HPDE6-E6E7 (cell line): Measurements from ENCODE around the gene CORIN.
A peak's percentile ranks its signal among the peaks of the same experiment; 100 is the strongest.

Experiments
- DNase-seq: peaks from one replicate; pipeline ENCODE4 v3.0.0; 2011; ENCODE audit warnings: missing footprints; ENCODE audit errors: extremely low spot score

The CORIN gene

DNA sequence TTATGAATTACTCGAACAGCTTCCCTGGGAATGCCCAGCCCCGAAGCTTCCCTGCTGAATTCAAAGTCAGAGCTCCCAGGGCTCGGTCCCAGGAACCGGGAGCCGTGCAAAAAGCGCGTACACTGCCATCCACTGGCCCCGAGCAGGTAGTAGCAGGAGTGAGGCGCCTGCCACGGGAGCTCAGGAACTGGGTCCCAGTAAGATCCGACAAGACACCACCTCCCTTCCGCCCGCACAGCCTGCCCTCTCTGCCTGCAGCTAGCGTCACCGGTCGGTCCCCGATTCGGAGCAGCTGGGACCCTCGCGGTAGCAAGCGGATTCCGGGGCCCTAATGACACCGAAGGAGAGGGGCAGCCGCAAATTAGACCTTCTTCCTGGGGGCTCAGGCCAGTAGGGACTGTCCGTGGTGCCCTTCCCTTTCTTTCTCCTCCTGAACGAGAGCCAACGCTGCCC lies 1.2 kb downstream of the CORIN start:
- DNase-seq: peak; percentile 84

DNA sequence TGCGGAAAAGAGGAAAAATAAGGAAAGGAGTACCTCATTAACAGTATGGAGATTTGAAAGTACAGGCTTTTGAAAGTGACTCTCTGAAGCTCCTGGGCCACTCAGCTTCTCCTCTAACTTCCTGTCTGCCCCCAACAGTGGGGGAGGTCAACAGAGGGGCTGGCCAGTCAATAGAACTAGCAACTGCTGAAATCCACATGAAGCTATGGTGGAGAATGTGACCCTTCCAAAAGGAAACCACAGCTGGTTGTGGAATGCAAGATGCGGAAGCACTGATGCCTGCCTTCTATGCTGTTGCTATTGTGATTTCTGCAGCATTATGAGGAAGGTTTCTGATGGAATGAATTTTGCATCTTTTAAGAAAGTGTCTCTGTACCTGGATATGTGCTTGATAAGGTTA lies 2.4 kb downstream of the CORIN start:
- no peak for DNase-seq

- DNase-seq: no peak
Measured at GRCh38 chr4:47831026-47831679, 6.7 kb downstream of the CORIN start.

DNA sequence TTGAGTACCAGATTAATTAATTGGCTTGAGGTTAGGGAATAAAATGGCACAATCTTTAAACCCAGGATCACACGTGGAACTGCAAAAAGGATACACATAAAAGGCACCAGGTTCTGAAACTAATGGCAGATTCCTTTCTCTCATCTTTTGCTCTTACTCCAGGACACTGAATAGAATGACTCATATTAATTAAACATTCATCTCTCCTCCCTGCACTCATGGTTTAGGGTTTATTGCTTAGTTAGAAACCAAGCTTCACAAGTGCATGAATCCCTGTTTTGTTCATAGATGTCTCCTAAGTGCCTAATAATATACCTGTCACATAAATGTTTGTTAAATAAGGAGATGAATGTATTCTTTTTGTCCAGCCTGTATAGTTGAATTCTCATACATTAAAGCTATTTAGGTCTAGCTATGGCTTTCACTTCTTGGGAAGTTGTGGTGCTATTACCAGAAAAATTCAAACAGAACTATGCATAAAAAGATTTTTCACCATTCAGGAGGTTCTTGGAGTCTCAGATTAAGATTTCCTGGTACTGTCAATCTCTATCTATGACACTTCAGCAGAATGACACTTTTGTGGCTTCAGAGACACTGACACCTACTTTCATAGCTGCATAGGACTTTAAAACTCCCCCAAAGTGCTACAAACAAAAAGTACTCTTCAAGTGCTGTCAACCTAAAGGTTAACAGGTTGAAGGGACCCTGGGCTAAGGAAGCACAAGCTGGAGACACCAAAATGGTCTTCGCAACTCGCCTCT lies 7.4 kb downstream of the CORIN start:
- DNase-seq: no peak

DNA sequence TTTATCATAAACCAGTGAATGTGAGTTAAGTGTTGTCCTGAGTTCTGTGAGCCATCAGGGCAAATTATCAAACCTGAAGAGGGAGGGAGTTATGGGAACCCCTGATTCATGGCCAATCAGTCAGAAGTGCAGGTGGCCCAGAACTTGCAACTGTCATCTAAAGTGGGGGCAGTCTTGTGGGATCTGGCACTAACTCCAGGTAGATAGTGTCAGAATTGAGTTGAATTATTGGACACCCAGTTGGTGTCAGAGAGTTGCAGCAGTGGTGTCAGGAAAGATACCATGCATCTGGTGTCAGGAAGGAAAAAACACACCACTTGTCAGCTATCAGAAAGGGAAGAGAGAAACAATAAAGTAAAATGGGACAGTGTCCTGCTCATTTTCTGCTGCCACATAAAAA lies 8.4 kb downstream of the CORIN start:
- no peak for DNase-seq

- no peak for DNase-seq
Measured at GRCh38 chr4:47827343-47828047, 10.4 kb downstream of the CORIN start.

- no peak for DNase-seq
Measured at GRCh38 chr4:47824840-47825239, 13.0 kb downstream of the CORIN start.

- no peak for DNase-seq
Measured at GRCh38 chr4:47819178-47819577, 18.7 kb downstream of the CORIN start.

- no peak for DNase-seq
Measured at GRCh38 chr4:47817275-47817674, 20.6 kb downstream of the CORIN start.

- no peak for DNase-seq
Measured at GRCh38 chr4:47816748-47817147, 21.1 kb downstream of the CORIN start.

DNA sequence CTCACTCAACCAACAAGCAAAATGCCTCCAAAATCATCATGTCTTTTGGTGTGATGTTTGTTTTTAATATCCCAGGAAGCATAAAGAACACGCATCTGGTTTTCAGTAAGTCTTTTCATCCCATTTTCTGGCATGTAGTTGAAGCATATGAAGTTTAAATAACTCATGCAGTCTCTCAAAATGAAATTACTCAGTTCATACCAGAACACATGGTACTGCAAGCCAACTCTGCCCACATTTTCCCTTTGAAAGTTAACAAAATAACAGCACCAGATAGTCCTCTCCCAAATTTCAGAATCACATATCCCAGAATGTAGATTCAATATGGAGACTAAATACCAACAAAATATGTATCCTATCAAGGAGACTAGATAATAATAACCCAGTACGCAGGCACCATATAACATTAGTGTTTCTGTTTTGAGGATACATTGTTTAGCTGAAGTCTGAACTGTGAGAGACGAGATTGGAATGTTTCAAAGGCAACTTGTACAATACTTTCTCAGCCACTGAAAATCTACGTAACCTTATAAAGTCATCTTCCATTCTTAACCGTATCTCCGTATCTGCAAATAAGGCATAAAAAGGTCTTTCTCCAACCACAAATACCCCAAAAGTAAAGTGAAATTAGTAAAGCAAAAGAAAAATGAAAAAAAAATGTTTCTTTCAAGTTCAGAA lies 23.1 kb downstream of the CORIN start:
- no peak for DNase-seq

DNA sequence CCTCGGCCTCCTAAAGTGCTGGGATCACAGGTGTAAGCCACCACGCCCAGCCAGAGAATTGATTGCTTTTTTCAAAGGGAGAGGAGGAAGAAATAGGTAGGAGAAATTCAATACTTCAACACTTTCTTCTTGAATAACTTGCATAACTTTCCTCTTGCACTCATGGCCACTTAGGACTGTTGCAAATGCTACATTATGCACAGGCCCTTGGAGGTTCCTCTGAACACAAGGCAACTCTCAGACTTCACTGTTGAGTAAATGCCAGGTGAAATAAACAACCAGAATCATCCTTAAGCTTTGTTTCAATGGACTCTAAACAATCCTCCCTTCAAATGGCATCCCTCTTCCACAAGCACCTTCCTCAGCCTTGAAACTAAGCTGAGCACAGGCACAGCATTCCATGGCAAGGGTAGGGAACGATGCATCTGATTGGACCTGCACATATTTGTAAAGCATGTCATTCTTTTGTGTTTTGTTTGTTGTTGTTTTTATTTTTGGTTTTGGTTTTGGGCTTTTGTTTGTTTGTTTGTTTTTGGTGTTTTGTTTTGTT lies 28.1 kb downstream of the CORIN start:
- DNase-seq: no peak

GRCh38 chr4:47804598-47804997 lies 33.3 kb downstream of the CORIN start:
- no peak for DNase-seq

DNA sequence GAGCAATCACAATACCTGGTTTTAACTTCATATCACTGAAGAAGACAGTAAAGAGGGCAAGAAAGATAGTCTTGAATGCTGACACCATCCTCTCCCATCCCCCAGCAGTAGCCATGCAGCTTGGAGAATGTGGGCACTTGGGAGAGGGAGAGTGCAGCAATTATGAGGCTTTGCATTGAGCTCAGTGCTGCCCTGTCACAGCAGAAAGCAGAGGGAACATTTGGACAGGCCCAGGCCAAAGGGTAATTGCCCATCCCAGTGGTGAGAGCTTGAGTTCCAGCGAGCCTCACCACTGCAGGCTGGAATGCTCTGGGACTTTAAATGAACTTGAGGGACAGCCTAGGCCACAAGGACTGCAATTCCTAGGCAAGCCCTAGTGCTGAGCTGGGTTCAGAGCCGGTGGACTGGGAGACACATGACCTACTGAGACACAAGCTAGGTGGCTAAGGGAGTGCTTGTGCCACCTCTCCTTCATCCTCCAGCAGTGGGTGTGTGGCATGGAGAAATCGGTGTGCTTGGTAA lies 36.3 kb downstream of the CORIN start:
- DNase-seq: no peak

DNA sequence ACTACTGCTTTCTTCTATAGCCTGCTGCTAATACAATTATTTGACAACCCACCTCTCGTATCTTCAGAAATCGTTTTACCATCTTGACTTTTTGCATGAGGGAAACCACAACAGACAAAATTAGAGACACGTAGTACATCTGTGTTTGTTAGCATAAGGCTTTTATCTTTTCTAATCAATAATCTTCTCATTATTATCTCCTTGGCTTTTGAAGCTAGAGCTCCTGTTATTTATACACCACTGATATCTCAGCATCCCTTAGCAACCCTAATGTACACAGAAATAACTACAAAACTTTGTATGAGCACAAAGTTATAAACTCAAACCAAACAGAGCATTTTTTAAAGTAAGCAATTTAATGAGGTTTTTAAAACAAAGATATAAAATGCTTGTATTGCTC lies 39.7 kb downstream of the CORIN start:
- DNase-seq: no peak

DNA sequence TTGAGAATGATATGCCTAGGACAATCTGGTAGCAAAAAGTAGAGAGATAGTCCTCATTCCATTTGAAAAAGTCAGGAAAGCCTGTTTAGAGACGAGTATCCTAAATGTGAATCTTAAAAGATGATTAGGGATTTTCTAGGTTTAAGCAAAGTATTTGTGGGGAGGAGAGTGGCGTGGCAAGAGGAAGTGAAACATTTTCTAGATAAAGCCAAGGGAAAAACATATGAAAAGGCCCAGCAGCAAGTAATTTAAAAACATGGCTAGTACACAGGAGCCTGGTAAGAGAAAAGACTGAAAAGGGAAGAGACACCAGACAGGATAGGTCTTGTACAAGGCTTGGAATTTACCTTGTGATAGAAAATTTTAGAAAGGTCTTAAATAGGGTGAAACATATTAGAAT lies 45.9 kb downstream of the CORIN start:
- no peak for DNase-seq

DNA sequence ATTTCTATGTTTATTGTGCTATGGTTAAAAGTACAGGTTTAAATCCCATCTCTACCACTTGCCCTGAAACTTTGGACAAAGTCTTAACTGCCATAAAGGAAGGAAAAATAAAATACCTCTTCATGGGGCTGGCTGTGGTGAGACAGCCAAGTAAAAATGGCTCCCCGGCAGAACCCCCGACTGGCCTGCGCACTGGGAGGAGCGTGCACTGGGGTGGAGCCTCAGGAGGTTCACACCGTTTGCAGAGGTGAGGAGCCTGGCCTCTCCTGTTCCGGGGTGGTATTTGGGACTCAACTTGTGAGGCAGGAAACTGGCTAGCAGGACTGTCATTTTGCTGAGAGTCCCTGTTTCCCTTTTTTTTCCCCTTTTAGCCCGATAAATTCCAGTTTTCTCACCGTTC lies 47.8 kb downstream of the CORIN start:
- no peak for DNase-seq

DNA sequence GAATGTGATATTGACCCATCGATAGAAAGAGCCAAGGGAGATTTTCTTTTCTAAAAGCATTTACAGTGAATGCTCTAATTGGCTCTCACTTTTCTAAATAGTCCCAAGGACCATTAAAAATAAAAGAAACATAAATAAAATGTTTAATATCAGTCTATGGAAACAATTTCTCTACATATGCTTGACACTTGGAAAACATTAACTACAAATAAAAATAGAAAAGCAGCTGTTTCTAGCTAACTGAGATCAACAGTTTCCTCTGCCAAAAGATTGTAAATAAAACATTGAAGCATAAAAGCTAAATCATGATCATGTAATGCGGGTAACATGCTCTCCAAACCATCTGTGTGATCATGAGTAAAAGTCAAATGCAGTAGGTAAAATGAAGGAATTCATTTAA lies 49.7 kb downstream of the CORIN start:
- no peak for DNase-seq

- no peak for DNase-seq
Measured at GRCh38 chr4:47786958-47787370, 50.9 kb downstream of the CORIN start.

GRCh38 chr4:47785153-47785552 lies 52.7 kb downstream of the CORIN start:
- DNase-seq: no peak

- no peak for DNase-seq
Measured at GRCh38 chr4:47784222-47784621, 53.6 kb downstream of the CORIN start.

DNA sequence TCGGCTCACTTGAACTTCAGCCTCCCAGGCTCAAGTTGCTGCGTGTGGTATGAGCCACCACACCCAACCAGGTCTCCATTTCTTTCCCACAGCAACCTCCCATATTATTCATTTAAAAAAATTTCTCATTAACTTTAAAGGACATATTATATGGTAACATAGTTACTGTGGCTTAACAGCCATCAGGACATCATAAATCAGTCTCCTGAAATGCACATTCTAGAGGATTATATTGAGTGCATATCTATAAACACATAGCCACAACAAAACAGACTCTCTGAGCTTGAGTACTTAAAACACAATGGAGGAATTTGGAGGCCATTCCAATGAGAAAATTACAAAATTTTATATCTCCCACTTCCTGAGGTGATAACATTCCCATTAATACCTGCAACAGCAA lies 61.5 kb downstream of the CORIN start:
- DNase-seq: no peak
